ENCODE results near the gene STAB2. TPM values are rescaled to one million over a fixed set of nuclear protein-coding genes. Genes with fewer than 3 reads are reported as not detected.

The STAB2 gene
- polyA plus RNA-seq, 10 donors, result 1.0 to 8.2 (median 5.1) TPM

DNA sequence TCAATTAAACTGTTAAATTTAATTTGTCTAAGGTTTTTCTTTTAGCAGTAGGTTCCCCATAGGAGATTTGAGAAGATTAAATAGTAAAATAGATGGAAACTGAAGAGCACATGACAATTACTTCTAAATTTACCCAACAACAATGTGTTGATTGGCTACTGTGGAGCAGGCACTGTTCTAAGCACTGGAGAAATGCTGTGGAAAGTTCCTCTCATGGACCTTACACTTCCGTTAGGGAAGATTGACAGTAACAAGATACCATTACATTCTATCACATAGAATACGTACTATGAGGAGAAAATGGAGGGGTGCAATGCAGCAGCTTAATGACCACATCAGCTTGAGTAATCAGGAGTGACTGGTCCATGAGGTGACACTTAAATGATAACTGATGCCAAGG lies 8.1 kb upstream of the STAB2 start:
- no peak for DNase-seq

DNA sequence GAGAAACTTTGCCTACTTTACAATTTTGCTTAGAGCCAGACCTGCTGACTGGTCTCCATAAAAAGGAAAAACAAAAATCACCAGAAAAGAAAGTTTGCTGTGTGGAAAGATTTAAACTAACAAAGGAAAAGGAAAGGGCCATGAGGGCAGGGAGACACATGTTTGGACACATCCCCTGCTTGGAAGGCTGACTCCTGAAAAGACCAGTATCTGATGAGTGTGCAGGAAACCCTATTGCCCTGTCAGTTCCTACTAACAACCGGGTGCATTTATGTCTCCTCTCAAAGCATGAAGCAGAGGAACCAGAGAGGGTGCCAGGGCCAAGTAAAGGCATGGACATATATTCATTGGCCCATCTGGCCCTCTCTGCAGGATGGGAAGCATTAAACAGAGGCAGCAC lies 7.0 kb upstream of the STAB2 start:
- no peak for DNase-seq

DNA sequence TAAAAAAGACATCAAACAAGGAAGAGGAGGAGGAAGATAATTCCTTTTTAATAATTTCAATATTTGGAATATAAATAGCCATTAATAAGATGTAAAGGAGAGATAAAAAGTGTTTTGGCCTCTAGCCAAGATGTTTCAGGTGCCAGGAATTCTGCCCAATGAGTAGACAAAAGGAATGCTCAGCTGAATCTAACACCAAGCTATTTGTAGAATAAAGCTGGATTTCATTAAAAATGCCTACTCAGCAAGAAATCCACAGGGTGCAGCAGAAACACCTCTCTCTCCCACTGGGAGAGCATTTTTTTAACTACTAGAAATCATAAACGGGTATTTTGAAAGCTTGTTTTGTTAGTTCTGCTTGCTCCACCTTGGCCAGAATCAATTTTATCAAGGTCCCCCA lies 4.1 kb upstream of the STAB2 start:
- DNase-seq, result no peak

DNA sequence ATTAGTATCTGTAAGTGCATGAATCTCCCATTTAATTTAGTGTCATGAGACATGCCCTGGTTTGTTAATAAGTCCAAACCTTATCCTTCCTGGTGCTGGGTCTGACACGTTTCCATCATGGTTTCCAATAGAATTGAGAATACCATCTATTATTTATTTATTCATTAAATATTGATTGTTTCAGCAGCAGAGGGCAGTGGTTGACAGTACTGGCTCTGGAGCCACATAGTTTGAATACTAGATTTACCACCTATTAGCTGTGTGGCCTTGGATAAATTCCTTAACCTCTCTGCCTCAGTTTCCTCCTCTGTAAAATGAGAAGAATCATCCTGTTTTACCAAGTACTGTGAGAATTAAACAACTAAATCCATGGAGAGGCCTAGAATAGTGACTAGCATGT lies 941 bp upstream of the STAB2 start:
- DNase-seq, result no peak

DNA sequence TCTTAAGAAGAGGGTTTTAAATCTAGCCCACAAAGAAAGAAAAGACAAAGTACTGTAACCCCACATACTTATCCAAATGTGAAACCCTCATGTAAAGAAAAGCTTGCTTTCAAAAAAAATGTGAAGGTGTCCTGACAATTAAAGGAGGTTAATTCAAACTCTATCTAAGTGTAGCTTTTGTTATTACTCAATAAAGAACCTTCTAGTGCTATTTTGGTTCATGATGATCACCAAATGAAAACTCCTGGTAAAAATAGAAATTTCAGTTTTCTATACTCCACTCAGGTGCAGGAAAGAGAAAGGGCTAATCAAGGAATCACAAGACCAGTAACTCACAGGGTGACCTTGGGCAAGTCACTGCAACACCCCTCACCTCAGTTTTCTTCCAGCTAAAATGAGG lies 1.6 kb downstream of the STAB2 start:
- DNase-seq, result no peak

DNA sequence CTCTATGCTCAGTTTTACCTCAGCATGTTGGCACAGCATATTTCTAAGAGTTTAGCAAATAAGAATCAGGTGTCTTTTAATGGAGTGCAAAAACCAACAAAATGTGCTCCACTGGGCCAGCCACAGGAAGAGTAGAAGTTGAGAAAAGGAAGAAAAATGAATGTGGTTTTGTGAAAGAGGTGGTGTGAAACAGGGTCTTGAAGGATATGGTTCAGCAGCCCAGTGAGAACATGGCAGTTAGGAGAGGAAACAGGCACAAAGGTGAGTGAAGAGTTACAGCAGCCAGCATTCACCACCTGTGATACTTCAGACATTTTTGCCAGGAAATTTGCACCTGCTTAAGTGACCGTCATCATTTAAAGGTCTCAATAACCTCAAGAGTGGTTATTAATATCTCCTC lies 2.4 kb downstream of the STAB2 start:
- DNase-seq, result no peak

DNA sequence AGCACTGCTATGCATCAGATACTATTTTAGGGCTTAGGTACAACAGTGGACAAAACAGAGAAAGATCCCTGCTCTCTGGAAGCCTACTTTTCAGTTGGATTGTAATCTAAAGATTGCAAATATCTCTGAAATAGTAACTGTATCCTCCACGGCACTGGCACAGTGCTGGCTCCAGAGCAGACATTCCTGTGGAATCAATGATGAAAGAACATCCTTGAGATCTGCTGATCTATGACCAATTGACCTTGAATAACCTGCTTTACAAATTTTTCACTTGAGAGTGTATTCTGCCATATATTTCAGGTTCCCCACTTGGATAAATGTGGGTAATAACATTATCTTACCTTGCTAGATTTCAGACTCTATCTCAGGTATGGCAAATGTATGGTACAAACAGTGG lies 3.2 kb downstream of the STAB2 start:
- no peak for DNase-seq

DNA sequence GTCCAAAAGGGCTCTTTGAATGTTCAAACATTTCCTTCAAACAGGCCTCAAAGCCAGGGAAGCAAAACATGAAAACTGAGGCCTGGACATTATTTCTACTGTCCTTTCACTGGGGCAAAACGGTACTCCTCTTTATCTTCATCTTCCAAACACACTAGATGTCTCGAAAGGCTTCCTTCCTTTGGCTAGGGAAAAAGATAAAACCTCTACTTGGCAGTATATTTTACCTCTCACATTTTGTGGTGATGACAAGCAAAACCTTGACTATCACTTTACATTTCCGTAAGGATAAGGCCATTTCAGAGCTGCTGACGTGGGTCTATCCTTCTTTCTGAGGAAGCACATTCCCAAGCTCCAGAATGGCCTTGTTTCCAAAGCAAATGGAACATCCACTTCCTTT lies 9.9 kb downstream of the STAB2 start:
- no peak for DNase-seq

DNA sequence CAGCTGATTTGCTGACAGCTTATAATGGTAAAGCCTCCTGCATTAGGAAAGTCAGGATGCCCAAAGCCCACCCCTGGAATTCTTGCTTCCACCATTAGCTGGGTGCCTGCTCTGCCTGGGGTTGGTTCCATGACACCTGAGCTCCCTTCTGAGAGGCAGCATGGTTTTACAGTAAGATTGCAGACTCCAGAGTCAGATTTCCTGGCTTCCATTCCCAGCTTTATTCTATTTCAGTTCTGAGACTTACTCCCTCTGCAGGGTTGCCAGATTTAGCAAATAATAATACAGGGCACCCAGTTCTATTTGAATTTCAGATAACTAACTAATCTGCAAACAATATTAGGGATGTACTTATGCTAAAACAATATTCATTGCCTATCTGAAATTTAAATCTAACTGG lies 12.2 kb downstream of the STAB2 start:
- no peak for DNase-seq

DNA sequence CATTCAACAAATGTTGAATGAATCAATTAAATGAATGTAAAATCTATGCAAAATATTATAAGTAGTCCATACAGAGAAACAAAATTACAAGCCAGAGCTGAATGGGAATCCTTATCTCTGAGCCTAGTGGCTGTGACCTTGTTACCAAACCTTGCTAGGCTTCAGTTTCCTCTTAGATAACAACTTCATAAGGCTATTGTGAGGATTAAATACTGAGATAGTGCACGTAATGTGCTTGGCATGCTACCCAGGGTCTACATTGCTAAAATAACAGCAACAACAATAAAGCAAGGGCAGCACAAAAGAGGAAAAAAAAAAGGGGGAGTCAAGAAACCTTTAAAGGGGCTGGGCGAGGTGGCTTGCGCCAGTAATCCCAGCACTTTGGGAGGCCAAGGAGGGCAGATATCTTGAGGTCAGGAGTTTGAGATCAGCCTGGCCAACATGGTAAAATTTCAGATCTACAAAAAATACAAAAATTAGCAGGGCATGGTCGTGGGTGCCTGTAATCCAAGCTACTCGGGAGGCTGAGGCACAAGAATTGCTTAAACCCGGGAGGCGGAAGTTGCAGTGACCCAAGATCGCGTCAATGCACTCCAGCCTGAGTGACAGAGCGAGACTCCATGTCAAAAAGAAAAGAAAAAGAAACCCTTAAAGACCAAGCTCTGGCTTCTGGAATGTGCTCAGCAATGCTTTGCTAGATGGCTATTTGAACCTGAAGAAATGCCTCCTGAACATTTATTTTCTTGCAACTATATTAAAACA lies 14.1 kb downstream of the STAB2 start:
- DNase-seq, result no peak

DNA sequence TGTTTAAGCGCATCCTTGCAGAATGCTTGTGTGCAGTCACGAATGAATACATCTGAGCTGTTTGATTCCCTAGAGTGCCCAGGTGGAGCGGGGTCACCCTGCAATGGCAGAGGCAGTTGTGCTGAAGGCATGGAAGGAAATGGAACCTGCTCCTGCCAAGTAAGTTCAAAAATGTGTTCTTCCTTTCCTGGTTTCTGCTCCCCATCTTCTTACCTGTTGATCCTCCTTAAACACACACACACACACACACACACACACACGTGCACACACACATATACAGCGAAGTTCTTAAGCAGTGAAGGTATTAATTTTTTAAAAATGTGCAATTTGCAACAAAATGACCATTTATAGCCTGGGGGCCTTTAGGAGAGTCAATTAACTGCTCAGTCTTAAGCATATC lies 33.3 kb downstream of the STAB2 start:
- no peak for DNase-seq

DNA sequence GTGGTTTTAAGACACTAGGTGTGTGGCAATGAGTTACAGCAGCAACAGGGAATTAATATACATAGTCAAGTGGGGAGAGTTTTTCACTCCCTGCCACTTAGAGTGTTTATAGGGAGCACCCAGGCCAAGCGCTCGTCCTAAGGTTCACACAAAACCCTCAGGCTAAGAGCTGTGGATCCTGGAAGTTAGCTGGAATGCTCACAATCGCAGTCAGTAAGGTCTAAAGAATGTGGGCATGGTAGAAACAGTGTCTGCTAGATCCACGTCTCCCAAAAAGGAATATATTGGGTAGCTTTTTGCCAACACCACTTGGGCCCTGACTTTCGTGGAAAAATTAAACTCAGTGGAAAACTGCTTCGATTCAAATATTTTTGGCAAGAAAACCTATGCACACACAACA lies 36.6 kb downstream of the STAB2 start:
- DNase-seq, result no peak

DNA sequence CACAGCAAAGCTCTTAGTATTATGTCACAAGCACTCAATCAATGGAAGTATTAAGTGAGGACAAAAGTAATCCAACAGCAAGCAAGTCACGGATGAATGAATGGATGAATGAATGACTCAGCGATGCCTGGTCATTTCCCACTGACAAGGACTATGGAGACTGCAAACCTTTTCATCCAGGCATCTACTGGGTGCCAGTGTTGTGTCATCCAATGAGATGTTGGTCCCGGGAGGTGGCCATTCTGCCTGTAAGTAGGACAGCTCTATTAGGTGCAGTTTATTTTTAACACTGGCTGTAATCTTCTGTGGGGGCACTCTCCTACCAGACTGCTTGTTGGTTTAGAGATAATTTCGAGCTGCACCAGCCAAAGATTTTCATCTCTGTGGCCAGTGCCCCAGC lies 39.4 kb downstream of the STAB2 start:
- DNase-seq, result peak; percentile 30 to 36 (median 34)

DNA sequence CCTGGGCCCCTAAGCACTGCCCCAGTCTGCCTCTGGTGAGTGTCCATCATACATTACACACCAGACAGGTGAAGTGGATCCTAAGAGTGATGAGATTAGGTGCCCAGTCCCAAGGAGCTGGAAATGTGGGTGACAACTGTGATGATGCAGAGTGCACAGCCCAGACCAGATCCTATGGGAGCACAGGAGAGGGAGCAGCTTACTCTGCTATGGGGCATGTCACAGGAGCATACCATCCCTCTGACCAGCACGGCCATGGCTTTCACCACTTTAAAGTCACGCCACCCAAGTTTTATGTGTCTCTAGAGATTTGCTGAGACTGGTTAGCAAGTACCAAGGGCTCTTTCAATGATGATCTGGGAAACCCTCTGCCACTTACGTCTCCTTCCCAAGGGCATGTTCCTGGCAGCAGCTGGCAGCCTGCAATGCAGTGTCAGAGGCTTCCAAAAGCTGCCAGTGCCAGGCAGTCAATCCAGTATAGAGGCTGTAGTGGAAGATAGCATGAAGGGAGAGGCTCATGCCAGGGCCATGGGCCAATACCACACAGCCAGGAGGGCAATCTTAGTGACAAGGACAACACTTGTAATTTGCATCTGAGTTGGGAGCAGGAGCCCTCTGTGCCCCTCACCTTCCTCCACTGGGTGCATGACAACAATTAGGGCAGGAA lies 40.2 kb downstream of the STAB2 start:
- DNase-seq, result no peak

DNA sequence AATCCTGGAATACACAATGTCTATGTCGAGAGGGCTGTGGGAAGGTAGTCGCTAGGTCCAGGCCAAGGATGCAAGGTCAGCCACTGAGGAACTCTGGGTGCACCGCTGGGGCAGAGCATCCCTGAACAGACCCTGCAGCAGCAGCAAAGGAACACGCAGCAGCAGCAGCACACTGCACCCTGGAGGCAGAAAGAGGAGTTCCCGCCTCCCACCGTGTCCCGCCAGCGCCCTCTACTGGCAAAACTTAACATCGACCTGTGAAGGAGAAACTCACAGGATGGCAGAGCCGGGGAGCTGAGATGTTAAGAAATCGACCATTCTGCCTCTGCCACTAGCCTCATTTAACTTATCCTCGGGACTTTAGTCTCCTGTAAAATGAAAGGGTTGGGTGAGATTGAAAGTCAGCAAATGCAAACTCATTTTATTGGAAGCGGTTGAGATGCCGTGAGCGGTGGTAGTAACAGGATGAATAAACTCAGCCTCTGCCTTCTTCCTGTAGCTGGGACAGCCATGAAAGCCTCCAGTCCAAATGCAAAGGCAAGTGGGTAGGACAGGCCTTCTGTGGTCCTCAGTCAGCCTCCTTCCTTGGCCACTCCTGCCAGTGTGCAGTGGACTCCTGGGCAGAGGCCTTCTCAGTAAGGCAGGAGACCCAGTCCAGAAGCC lies 45.6 kb downstream of the STAB2 start:
- peak in 2 of 3 donors; percentile 12 to 20 for DNase-seq

DNA sequence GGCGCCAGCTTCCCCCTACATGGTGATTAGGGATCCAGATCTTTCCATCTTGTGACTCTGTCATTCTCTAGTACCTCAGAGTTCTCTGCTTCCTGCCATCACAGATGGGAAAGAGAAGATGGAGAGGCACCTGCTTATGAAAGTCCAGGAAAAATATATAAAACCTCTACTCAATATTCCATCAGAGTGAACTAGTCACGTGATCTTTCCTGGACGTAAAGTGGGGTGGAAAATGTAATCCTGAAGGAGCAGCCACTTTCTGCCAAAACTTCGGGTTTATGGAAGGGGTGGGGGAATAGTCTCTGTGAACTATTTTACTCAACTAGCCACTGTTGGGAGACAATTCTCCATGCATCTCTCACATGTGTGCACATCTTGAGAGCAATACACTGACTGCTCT lies 47.7 kb downstream of the STAB2 start:
- DNase-seq, result no peak

DNA sequence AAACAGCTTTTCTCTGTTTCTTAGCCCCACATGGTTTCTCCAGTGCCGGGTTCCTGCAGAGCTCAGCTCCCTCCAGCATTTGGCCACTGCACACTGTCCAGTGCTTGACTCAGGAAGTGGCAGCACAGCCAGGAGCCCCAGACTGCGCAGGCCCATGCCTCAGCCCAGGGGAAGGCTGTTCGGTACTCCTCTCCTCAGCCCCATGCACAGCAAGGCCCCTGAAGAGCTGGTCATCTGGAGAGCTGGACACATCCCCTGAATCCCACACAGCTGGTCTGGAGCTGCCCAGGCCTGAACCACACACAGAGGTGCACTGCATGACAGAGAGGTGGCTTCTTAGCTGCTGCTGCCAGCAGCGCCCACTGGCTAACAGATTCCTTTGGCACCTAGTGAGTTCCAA lies 48.3 kb downstream of the STAB2 start:
- no peak for DNase-seq

DNA sequence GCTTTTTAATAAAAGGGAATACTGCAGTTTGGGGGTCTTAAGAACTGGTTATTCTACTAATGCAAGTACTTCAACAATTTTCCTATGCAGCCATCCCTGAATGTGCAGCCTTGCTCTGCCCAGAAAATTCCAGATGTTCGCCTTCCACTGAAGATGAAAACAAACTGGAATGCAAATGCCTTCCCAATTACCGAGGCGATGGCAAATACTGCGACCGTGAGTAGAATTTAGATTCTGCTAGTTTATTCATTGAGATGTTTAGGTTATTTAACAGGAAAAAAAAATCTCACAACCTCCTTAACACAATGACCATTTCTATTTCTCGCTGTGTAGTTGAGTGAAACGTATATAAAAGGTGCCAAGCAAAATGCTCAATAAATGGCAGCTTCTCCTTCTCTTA lies 49.9 kb downstream of the STAB2 start:
- DNase-seq, result no peak

DNA sequence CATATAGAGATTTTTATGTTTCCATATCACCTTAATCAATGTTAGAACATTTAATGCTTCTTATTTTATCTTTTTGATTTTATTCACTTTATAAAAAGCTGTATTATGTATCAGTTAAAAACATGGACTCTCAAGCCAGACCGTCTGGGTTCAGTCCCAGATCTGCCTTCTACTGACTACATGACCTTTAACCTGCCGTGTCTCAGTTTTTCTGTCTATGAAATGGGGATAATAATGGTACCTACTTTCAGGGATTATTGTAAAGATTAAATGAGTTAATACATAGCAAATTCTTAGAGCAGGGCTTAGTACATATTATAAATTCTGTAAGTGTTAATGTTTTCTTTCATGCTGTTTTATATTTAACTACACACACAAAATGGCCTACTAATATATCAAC lies 50.4 kb downstream of the STAB2 start:
- DNase-seq, result no peak

DNA sequence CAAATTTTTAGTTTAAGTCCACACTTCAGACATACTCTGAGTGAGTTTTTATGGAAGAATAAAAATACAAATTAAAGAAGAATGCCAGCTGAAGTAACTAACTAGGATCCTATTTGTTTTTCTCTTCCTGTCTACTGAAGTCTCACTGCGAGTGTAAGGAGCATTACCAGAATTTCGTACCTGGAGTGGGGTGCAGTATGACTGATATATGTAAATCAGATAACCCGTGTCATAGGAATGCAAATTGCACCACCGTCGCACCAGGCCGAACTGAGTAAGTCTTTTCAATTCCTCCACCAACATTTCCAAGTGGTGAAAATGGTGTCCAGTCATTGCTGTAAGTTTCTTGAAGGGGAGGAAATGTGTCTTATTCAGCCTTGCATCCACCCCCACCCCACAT lies 52.9 kb downstream of the STAB2 start:
- DNase-seq, result no peak

DNA sequence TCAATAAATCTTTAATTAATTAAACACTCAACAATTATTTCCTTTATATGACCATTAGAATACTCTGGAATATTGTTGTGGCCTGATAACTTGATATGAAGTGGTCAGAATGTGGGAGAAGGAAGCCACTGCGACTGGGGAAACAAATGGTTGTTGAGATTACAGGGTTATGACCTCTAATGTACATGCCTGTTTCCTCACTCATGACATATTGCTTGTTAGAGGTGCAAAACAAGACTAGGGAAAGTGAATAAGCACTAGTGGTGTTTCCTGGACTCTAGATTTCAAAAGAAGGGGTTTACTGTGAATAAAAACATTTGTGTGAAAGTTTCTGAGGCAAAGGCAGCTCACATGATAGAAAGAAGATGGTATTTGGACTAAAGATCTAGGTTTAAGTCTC lies 53.3 kb downstream of the STAB2 start:
- DNase-seq, result no peak

DNA sequence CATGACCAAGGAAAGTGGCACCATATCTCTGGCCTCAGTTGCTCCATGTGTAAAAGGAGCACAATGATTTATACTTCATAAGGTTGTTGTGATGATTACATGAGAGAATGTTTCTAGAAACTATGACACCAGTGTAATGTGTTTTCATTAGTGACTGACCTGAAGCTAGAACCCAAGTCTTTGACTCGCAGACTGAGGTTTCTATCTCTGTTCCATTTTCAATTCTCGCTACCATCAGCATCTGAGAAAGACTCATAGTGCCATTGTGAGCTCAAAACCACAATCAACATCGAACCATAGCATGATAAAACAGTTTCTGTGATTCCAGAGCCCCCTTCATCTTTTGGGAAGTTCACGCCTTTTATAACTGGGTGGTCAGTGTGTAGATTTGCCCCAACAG lies 53.8 kb downstream of the STAB2 start:
- DNase-seq, result no peak

DNA sequence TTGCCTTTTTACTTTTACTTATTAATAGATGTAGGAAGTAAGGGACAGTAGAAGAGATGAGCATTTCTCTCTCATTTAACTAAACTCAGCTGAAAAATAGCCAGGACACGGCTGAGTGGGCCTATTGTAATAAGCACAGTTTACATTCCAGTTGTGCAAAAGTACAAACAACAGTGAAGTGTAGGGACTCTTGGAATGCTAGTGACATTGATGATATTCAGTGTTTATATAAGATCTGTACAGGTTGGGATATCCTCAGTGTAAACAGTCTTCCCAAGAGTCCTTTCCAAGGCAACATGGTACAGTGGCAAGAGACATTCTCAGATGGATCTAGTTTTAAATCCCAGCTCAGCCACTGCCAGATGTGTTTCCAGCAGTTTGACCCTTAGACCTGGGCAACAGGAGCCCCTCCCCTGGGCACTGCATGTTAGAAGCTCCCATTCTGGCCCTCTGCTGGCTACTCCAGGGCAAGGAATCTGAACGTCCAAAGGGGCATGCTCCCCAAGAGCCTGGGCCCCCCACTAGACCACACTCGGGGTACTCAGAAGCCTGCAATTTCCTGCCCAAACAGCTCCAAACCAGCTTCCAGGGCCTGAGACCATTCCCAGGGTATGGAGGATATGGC lies 55.3 kb downstream of the STAB2 start:
- no peak for DNase-seq
